Measurements from ENCODE around the gene PTPN4. TPM values are rescaled to one million over a fixed set of nuclear protein-coding genes. Genes with fewer than 3 reads are reported as not detected.
A peak's percentile ranks its signal among the peaks of the same experiment; 100 is the strongest.

The PTPN4 gene
- total and polyA plus RNA-seq, 12 donors, result 5.2 to 56.5 (median 40.6) TPM

DNA sequence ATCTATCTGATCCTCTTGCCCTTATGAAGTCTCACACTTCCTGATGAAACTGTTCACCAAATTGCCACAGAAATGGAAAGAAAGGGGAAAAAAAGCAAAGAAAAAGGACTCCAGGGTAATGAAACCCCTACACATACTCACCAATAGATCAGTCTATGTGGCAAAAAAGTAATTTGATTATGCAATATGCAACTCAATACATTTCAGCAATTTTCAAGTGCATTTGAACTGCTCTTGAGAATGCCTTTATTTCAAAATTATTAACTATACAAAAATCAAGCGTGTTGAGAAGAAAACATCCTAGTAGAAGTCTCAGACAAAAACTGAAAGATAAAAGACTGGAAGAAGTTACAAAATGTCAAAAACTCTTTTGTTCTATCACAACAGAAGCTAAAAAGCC is 32.2 kb upstream of the PTPN4 start:
- intact Hi-C loops (cut with DNase I), result no loop called here
- no peak overlapping the region for H3K27ac ChIP-seq
- H3K4me3 ChIP-seq, result no peak overlapping the region
- no peaks in the 10 kb centered on the region for H3K9me3 ChIP-seq (replicated peaks in 1 of 3)
- 87 to 90% (median 88%) methylated on average over 1 of the region's 1 CpG for WGBS, 4 donors
- H3K36me3 ChIP-seq (replicated peaks in 1 of 2), result no peaks in the 10 kb centered on the region
- no peaks in the 10 kb centered on the region for H3K27me3 ChIP-seq
- no peak for TF ChIP-seq POLR2A (IDR thresholded peaks at IDR 0.05)
- TF ChIP-seq, protein P1, sequence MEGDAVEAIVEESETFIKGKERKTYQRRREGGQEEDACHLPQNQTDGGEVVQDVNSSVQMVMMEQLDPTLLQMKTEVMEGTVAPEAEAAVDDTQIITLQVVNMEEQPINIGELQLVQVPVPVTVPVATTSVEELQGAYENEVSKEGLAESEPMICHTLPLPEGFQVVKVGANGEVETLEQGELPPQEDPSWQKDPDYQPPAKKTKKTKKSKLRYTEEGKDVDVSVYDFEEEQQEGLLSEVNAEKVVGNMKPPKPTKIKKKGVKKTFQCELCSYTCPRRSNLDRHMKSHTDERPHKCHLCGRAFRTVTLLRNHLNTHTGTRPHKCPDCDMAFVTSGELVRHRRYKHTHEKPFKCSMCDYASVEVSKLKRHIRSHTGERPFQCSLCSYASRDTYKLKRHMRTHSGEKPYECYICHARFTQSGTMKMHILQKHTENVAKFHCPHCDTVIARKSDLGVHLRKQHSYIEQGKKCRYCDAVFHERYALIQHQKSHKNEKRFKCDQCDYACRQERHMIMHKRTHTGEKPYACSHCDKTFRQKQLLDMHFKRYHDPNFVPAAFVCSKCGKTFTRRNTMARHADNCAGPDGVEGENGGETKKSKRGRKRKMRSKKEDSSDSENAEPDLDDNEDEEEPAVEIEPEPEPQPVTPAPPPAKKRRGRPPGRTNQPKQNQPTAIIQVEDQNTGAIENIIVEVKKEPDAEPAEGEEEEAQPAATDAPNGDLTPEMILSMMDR (IDR thresholded peaks at IDR 0.05), result no peak
- no peak for DNase-seq
- no peaks in the 10 kb centered on the region for H3K4me1 ChIP-seq (replicated peaks in 1 of 2)

DNA sequence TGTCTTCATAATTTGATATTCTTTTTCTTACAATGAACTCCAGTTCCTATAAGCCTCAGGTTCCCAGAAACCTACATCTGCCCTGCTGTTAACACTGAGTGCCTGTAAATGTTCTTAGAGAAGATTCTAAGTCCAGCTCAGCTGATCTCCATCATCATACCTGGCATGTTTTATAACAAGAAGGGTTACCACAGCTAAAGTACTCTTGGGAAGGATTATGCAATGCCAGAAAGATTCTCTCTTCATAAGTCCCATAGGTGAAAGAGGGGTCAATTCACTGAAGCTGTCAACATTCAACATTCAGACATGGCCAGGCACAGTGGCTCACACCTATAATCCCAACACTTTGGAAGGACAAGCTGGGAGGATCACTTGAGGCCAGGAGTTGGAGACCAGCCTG is 31.3 kb upstream of the PTPN4 start:
- Histone ChIP-seq H3K4me3 (no peak overlapping the region), H3K27ac (no peak overlapping the region), H3K36me3 (replicated peaks in 1 of 2) (no peaks in the 10 kb centered on the region), H3K9me3 (replicated peaks in 1 of 3) (no peaks in the 10 kb centered on the region), H3K27me3 (no peaks in the 10 kb centered on the region), H3K4me1 (replicated peaks in 1 of 2) (no peaks in the 10 kb centered on the region)
- intact Hi-C loops (cut with DNase I), result no loop called here
- TF ChIP-seq POLR2A (IDR thresholded peaks at IDR 0.05), result no peak
- TF ChIP-seq, protein P1 (IDR thresholded peaks at IDR 0.05), result no peak
- DNase-seq, result no peak

DNA sequence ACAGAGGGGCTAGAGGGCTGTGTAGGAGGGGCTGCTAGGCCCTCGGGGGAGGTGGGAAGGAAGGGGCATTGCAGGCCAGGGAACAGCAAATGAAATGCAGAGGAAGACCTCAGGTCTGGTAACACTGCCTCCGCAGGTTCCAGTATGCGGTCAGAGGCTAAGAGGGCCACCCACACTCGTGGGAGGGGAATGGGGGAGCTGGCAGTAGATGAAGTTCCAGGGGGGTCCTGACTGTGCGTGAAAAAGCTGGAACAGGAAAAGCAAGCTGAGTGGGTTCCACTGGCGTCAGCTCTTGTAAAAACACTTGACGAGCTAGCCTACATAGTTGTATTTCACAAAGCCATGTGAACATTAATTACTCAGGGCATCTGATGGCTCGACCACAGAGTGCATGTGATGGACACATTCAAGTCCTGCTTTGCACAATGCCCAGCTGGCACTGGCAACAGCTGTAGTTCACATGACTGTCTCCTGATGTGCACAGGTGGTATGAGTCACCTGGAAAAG is 29.0 kb upstream of the PTPN4 start:
- TF ChIP-seq POLR2A (IDR thresholded peaks at IDR 0.05), result no peak
- TF ChIP-seq, protein P1 (IDR thresholded peaks at IDR 0.05), result no peak
- H3K4me3 ChIP-seq, result no peak overlapping the region
- WGBS, 4 donors, result 76 to 83% (median 81%) methylated on average over 8 of the region's 8 CpGs
- H3K4me1 ChIP-seq (replicated peaks in 1 of 2), result no peaks in the 10 kb centered on the region
- peak in 1 of 7 donors; percentile 28 for DNase-seq
- no peak overlapping the region for H3K27ac ChIP-seq
- no peaks in the 10 kb centered on the region for H3K9me3 ChIP-seq (replicated peaks in 1 of 3)
- no peaks in the 10 kb centered on the region for H3K36me3 ChIP-seq (replicated peaks in 1 of 2)
- intact Hi-C loops (cut with DNase I), result no loop called here
- no peaks in the 10 kb centered on the region for H3K27me3 ChIP-seq

DNA sequence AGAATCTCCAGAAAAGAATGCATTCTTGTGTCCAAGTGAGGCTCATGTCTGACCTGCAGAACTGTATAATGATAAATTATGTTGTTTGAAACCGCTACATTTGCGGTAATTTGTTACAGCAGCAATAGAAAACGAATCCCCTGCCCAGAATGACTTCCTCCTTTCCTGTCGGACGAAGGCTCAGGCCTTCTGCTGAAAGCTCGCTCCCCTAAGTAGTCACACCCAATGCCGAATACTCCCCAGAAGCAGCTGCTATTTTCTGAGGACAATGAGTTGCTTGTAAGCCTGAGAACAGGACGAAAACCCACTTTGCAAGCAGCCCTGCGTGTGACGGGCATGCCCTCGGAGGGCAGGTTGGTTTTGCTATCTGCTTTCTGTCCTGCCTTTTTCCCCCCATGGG is 27.7 kb upstream of the PTPN4 start:
- no peak overlapping the region for H3K27ac ChIP-seq
- H3K4me3 ChIP-seq, result no peak overlapping the region
- H3K4me1 ChIP-seq (replicated peaks in 1 of 2), result no peaks in the 10 kb centered on the region
- no peaks in the 10 kb centered on the region for H3K9me3 ChIP-seq (replicated peaks in 1 of 3)
- TF ChIP-seq, protein P1 (IDR thresholded peaks at IDR 0.05), result no peak
- TF ChIP-seq POLR2A (IDR thresholded peaks at IDR 0.05), result no peak
- H3K27me3 ChIP-seq, result no peaks in the 10 kb centered on the region
- 65 to 76% (median 71%) methylated on average over 11 of the region's 11 CpGs for WGBS, 4 donors
- DNase-seq, result peak in 1 of 7 donors; percentile 29
- intact Hi-C loops (cut with DNase I), result no loop called here
- H3K36me3 ChIP-seq (replicated peaks in 1 of 2), result no peaks in the 10 kb centered on the region

Data from adrenal gland (tissue), 12 donors.